Measurements from ENCODE around the gene NDFIP1.

DNA sequence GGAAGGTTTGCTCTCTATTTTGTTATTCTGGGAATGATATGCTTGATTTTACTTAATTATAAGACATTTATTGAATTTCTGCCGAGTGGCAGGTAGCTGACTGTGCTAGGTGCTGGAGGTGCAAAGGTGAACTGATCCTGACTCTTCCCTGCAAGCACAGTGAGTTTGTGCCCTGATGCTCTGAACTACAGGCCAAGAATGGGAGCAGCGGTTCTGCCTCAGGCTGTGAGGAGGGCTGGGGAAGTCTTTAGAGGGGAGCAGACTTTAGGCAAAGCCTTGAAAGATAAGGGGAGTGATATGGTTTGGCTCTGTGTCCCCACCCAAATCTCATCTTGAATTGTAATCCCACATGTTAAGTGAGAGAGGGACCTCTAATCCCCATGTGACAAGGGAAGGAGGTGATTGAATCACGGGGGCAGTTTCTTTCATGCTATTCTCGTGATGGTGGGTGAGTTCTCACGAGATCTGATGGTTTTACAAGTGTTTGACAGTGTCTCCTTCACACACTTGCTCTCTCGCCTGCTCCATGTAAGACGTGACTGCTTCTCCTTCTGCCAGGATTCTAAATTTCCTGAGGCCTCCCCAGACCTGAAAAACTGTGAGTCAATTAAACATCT, 73.1 kb downstream of the NDFIP1 start:
- TF ChIP-seq CTCF (IDR thresholded peaks at IDR 0.05; ENCODE audit: low read depth, low read length) (no peak), POLR2A (IDR thresholded peaks at IDR 0.05; ENCODE audit: extremely low read depth, insufficient read length) (no peak), MYC (IDR thresholded peaks at IDR 0.05; ENCODE audit: low read depth, low read length) (no peak)
- TF ChIP-seq, protein P1, sequence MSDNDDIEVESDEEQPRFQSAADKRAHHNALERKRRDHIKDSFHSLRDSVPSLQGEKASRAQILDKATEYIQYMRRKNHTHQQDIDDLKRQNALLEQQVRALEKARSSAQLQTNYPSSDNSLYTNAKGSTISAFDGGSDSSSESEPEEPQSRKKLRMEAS (IDR thresholded peaks at IDR 0.05; ENCODE audit: low read depth, low read length): no peak

All from NB4 (cell line).